Measurements from ENCODE around the gene DIRAS2. TPM values are rescaled to one million over a fixed set of nuclear protein-coding genes. Genes with fewer than 3 reads are reported as not detected.

DIRAS2 gene
- total RNA-seq, 1 donor from 2014 or later = 0.16 TPM

- DNase-seq (ENCODE audit: low read depth) = no peak
Measured at GRCh38 chr9:90613502-90613901, 29.1 kb downstream of the DIRAS2 start.

DNA sequence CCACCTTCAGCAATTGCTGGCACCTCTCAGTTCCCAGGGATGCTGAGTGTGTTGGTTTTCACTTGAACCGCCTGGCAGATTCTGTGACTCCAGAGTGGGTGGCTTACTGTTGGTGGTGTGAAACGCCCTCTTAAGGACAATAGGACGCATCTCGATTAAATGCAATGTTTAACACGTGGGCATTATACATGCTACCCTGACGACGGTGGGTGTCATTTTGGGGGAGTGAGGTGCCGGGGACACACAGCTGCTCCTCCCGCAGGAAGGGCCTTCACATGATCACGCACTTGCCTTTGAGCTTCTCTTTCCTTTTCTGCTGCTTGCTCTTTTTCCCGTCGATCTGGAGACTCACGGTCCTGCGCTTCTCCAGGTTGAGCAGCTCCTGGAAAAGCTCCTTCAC, 29.7 kb downstream of the DIRAS2 start:
- DNase-seq (ENCODE audit: low read depth) = no peak

- no peak for DNase-seq (ENCODE audit: low read depth)
Measured at GRCh38 chr9:90611568-90611967, 31.1 kb downstream of the DIRAS2 start.

DNA sequence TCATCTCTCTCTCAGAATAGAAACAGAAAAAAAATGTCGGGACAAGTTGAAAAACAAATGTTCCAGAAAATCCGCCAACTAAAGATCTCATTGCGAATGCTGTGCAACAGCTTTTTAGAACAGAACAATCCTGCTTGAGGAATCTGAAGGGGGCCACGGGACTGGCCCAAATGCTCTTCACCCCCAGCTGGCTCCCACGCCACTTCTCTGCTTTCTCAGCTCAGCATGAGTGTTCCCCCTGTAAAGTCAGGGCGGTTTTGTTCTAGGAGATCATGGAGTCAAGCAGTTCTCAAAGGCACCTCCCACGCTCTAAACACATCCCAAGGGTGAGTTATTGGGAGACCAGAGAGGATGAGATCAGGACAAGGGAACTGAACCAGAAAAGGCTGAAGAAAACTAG, 31.5 kb downstream of the DIRAS2 start:
- no peak for DNase-seq (ENCODE audit: low read depth)

GRCh38 chr9:90607701-90608516, 34.7 kb downstream of the DIRAS2 start:
- DNase-seq (ENCODE audit: low read depth) = no peak

GRCh38 chr9:90600029-90600428, 42.6 kb downstream of the DIRAS2 start:
- no peak for DNase-seq (ENCODE audit: low read depth)

DNA sequence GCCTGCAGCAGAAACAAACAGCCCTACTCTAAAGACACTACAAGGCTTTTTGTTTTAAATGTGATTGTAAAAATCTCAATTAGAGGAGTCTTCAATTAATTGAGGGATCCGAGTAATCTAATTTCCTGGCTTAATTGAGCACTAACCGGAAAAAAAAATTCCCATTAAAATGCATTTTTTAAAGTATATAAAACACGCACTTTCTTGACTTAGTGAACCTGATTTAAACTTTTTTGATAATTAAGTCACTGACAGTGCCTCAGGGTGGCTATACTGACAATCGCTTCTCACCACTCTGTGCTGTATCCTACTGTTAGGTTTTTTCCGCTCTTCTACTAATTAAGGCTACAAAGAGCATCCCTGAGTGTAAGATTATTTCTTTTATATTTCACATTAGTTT, 44.4 kb downstream of the DIRAS2 start:
- no peak for DNase-seq (ENCODE audit: low read depth)

DNA sequence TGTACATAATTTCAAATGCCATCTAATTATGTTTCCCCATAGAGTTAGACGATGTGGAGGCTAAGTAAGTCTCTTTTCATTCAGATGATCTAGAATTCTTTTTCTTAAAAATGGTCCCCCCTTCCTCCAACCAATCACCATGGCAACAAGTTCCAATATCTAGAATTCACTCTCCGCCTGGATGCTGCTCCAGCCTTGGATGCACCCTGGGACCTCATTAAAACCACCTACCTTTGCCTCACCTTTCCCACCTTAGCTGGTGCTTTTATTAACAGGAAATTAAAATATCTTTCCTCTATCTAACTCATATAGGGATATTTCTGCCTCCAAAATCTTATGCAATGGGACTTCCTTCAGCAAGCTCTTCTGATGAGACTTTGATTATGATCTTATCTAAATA, 49.0 kb downstream of the DIRAS2 start:
- no peak for DNase-seq (ENCODE audit: low read depth)

GRCh38 chr9:90580576-90580975, 62.0 kb downstream of the DIRAS2 start:
- no peak for DNase-seq (ENCODE audit: low read depth)

DNA sequence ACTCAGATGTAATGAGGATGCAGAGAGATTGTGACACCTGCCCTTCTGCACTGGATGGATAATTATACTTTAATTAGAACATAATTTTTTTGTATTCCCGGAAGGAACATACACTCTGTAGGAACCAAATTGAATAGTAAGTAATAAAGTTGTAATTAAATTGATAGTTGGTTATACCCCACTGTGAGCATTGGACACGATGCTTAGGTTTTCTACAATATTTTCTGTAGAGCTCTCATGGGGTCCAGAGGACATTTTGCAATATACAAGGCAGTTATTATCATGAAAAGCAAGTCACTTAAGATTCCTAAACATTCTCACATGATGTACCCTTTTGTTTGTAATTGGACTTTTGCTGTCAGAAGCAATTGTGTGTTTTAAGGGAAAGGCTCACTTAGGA, 63.4 kb downstream of the DIRAS2 start:
- DNase-seq (ENCODE audit: low read depth) = no peak

- DNase-seq (ENCODE audit: low read depth) = no peak
Measured at GRCh38 chr9:90578126-90578815, 64.4 kb downstream of the DIRAS2 start.

DNA sequence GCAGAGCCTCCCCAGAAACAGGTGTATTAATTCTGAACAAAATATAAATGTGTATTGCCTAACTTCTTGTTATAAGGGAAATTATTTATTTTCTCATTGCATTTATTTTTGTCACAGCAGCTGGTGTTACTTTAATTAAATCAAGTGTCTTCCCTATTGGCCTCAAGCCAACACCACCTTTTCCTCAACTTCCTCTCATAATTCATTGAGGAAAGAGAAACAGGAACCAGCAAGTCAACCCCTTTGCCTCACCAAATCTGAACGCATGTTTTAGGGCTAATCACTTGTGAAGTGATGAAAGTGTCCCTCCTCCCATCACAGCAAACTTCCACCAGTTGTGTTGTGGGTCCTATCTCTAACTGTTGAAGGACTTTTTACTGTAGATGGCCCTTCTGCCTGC, 73.1 kb downstream of the DIRAS2 start:
- no peak for DNase-seq (ENCODE audit: low read depth)

DNA sequence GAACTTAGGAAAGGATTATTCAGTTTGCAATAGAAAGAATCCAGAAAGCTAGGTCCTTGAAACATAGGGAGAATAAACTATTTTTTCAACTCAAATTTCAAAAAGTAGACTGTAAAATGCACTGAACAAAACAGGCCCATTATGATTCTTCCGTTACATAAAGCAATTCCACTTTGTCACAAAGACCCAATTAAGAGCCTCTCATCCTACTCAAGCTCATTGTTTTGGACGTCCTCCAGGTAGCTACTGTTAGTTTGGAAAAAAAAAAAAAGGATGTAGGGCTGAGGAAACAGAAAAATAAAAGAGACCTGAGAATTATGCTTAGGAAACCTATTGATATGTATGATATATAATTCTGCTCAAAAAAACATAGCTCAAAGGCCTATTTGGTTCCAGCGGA, 74.0 kb downstream of the DIRAS2 start:
- DNase-seq (ENCODE audit: low read depth) = no peak

DNA sequence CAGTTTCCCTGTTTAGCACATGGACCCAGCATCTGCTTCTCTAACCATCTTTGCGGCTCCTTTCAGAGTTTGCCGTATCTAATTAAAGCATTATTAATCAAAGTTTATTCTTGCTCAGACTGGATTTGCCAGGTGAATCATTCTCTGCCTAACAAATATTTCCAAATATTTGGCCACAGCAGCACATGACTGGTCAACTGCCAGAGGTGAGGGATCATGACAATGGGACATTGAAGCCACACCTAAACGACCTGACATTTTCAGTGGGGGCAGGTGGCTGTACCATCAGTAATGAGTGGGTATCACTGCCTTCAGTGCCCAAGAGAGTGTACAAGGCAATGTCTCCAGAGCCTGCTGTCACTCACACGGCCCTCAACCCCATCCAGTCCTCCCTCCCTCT, 80.4 kb downstream of the DIRAS2 start:
- no peak for DNase-seq (ENCODE audit: low read depth)

Other genes with a start within 250 kb of the DIRAS2 start
- not detected in 2 replicates for gene SYK, start 159.0 kb upstream of the DIRAS2 start, total RNA-seq

All from myocyte (in vitro differentiated cells).